ENCODE measurements around the gene ALX4.

The ALX4 gene

DNA sequence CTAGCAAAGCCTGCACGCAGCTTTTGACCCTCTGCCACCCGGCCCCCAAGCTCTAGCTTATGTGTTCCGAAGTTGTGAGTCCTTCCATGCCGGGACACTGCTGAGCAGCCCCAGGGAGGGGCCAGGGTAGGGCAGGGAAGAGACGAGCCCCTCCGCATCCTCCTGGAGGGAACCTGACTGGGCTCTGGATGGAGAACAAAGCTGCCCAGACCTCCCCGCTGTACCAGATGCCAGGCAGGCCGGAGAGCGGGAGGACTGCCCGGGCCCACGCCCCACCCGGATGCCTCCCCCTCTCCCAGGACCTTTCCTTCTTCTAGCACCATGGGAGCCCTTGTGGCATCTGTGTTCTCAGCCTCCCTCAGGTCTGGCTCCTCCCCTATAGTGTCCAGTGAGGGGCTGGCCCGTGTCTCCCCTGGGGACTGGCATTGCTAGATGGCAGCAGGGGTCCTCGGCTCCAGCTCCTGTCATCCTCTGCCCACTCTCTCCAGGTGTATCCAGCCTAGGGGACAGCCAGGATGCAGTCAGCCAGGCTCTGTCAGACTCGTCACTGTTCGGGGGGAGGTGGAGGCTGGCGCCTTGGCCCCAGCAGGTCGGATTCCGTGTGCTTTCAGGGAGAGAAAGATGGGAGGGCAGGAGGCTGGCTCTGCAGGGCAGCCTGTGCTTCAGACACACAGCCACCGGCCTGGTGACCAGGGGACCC lies 46.1 kb downstream of the ALX4 start:
- Histone ChIP-seq H3K4me3 (ENCODE audit: low read length) (no peak overlapping the region), H3K9ac (ENCODE audit: low read length) (no peak overlapping the region), H3K4me1 (ENCODE audit: control insufficient read depth, insufficient read depth, low read length) (no peaks in the 10 kb centered on the region), H3K9me3 (ENCODE audit: control insufficient read depth, low read length) (no peaks in the 10 kb centered on the region), H3K36me3 (ENCODE audit: control insufficient read depth, insufficient read depth, low read length, severe bottlenecking) (no peaks in the 10 kb centered on the region), H3K27me3 (replicated peaks; ENCODE audit: control insufficient read depth, insufficient read depth, low read length) (no peaks in the 10 kb centered on the region)
- no peak for DNase-seq (ENCODE audit: low read depth)

- Histone ChIP-seq H3K4me3 (ENCODE audit: low read length) (no peak overlapping the region), H3K36me3 (ENCODE audit: control insufficient read depth, insufficient read depth, low read length, severe bottlenecking) (no peaks in the 10 kb centered on the region), H3K27me3 (replicated peaks; ENCODE audit: control insufficient read depth, insufficient read depth, low read length) (peaks cover 2% of the 10 kb centered on the region), H3K9ac (ENCODE audit: low read length) (no peak overlapping the region), H3K9me3 (ENCODE audit: control insufficient read depth, low read length) (no peaks in the 10 kb centered on the region), H3K4me1 (ENCODE audit: control insufficient read depth, insufficient read depth, low read length) (no peaks in the 10 kb centered on the region)
- DNase-seq (ENCODE audit: low read depth): no peak
Observed at GRCh38 chr11:44261800-44262591, 47.9 kb downstream of the ALX4 start.

- no peak for DNase-seq (ENCODE audit: low read depth)
- Histone ChIP-seq H3K4me1 (ENCODE audit: control insufficient read depth, insufficient read depth, low read length) (no peaks in the 10 kb centered on the region), H3K9ac (ENCODE audit: low read length) (no peak overlapping the region), H3K9me3 (ENCODE audit: control insufficient read depth, low read length) (no peaks in the 10 kb centered on the region), H3K4me3 (ENCODE audit: low read length) (no peak overlapping the region), H3K27me3 (replicated peaks; ENCODE audit: control insufficient read depth, insufficient read depth, low read length) (peaks cover 2% of the 10 kb centered on the region), H3K36me3 (ENCODE audit: control insufficient read depth, insufficient read depth, low read length, severe bottlenecking) (no peaks in the 10 kb centered on the region)
Observed at GRCh38 chr11:44260081-44260480, 49.9 kb downstream of the ALX4 start.

DNA sequence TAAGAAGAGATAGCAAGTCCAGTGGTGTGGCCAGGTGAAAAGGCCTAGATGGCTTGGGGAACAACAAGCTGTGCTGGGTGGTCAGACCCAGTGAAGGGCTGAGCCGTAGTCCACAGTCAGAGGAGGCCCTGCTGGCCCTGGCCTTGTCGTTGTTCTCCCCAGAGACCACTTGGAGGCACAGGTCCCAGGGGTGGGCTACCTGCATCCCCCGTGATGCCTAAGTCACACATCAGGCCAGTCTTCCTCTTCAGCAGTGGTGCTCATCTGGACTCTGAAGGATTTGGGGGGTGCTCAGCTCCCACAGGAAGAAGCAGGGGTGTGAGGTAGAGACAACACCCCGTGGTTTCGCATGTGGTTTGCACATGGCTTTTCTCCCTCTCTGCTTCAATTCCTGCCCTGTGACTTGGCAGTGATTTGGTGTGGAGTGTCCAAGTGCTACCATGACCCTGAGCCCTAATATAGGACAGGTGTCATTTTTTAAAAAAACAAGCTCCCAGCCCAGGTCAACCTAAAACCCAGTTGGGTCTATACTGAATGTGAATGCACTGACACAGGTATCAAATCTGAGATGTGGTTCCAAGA lies 51.0 kb downstream of the ALX4 start:
- H3K4me1 ChIP-seq (ENCODE audit: control insufficient read depth, insufficient read depth, low read length): no peaks in the 10 kb centered on the region
- no peaks in the 10 kb centered on the region for H3K36me3 ChIP-seq (ENCODE audit: control insufficient read depth, insufficient read depth, low read length, severe bottlenecking)
- no peaks in the 10 kb centered on the region for H3K9me3 ChIP-seq (ENCODE audit: control insufficient read depth, low read length)
- H3K9ac ChIP-seq (ENCODE audit: low read length): no peak overlapping the region
- H3K27me3 ChIP-seq (replicated peaks; ENCODE audit: control insufficient read depth, insufficient read depth, low read length): peaks cover 2% of the 10 kb centered on the region
- no peak for DNase-seq (ENCODE audit: low read depth)
- H3K4me3 ChIP-seq (ENCODE audit: low read length): no peak overlapping the region

GRCh38 chr11:44258190-44258489 lies 51.8 kb downstream of the ALX4 start:
- no peak overlapping the region for H3K4me3 ChIP-seq (ENCODE audit: low read length)
- H3K9me3 ChIP-seq (ENCODE audit: control insufficient read depth, low read length): peaks cover 8% of the 10 kb centered on the region
- H3K4me1 ChIP-seq (ENCODE audit: control insufficient read depth, insufficient read depth, low read length): no peaks in the 10 kb centered on the region
- no peak overlapping the region for H3K9ac ChIP-seq (ENCODE audit: low read length)
- H3K36me3 ChIP-seq (ENCODE audit: control insufficient read depth, insufficient read depth, low read length, severe bottlenecking): no peaks in the 10 kb centered on the region
- peaks cover 2% of the 10 kb centered on the region for H3K27me3 ChIP-seq (replicated peaks; ENCODE audit: control insufficient read depth, insufficient read depth, low read length)
- peak; percentile 22 for DNase-seq (ENCODE audit: low read depth)

DNA sequence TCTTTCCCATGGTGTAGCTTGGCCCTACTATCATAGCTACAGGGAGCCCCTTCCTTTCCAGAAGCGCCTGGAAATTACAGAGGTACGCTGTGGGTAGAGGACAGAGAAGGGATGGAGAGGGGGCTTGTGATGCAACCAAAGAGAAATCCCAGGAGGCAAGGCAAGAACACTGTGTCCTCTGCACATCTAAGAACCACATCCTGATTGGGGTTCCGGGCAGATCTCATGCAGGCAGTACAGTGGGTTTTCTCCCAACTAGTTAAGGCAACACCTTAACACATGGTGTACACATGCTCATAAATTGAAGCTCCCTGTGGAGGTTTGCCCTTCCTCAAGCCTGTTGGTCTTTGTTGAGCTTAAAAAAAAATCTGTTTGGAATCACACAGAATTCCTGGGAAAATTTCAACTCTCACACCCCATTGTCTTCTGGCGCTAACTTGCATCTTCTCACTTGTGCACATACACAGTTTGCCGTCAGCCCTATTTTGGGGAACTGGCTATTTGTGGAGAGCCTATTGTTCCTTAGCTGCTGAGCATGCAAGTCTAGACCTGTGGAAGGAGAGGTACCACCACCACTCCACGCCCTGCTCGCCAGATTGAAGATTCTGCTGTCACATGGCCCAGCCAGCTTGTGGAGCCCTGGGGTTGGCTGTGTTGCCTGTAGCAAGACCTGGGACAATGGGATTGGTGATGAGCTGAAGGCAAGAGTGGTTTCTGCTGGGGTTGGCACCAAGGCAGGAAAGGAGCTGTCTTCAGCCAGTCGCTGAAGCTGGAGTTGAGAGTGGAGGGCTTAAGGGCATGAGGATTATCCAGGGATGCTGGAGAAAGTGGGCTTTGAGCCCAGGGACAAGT lies 52.4 kb downstream of the ALX4 start:
- Histone ChIP-seq H3K9me3 (ENCODE audit: control insufficient read depth, low read length) (peaks cover 13% of the 10 kb centered on the region), H3K9ac (ENCODE audit: low read length) (no peak overlapping the region), H3K4me1 (ENCODE audit: control insufficient read depth, insufficient read depth, low read length) (no peaks in the 10 kb centered on the region), H3K36me3 (ENCODE audit: control insufficient read depth, insufficient read depth, low read length, severe bottlenecking) (no peaks in the 10 kb centered on the region), H3K27me3 (replicated peaks; ENCODE audit: control insufficient read depth, insufficient read depth, low read length) (peaks cover 2% of the 10 kb centered on the region), H3K4me3 (ENCODE audit: low read length) (no peak overlapping the region)
- no peak for DNase-seq (ENCODE audit: low read depth)

- Histone ChIP-seq H3K4me3 (ENCODE audit: low read length) (no peak overlapping the region), H3K4me1 (ENCODE audit: control insufficient read depth, insufficient read depth, low read length) (no peaks in the 10 kb centered on the region), H3K36me3 (ENCODE audit: control insufficient read depth, insufficient read depth, low read length, severe bottlenecking) (no peaks in the 10 kb centered on the region), H3K9ac (ENCODE audit: low read length) (no peak overlapping the region), H3K9me3 (ENCODE audit: control insufficient read depth, low read length) (peaks cover 20% of the 10 kb centered on the region), H3K27me3 (replicated peaks; ENCODE audit: control insufficient read depth, insufficient read depth, low read length) (peaks cover 2% of the 10 kb centered on the region)
- DNase-seq (ENCODE audit: low read depth): no peak
Observed at GRCh38 chr11:44256673-44257291, 53.2 kb downstream of the ALX4 start.

DNA sequence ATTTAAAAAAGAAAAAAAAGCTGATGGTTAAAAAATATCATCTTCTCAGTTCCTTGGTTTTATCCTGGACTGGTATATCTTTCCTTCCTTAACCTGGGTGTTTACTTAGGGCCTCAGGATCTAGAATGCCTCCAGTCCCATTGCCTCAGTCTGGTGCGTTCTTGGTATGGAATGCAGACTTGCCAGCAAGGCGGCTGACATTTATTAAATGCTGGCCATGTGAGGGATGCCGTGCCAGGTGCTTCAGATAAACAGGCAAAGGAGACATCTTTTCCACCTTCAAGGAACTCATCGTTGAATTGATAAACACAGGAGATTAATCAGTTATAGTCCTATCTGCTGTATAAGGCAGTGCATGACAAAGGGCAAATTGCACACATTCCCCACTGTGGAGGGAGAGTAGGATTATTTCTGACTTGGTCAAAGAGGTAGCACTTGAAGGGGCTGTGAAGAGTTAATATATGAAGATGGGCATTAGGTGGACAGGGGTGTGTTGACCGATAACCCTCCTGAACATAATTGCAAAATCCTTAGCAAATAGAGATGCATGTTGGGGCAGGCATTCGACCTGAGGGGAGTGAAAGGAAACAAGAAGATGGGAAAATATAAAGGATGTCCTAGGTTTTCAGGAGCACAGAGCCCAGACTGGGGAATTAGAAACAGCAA lies 54.4 kb downstream of the ALX4 start:
- H3K4me3 ChIP-seq (ENCODE audit: low read length): no peak overlapping the region
- H3K9me3 ChIP-seq (ENCODE audit: control insufficient read depth, low read length): peaks cover 20% of the 10 kb centered on the region
- no peak for DNase-seq (ENCODE audit: low read depth)
- H3K36me3 ChIP-seq (ENCODE audit: control insufficient read depth, insufficient read depth, low read length, severe bottlenecking): no peaks in the 10 kb centered on the region
- H3K27me3 ChIP-seq (replicated peaks; ENCODE audit: control insufficient read depth, insufficient read depth, low read length): peaks cover 2% of the 10 kb centered on the region
- no peak overlapping the region for H3K9ac ChIP-seq (ENCODE audit: low read length)
- H3K4me1 ChIP-seq (ENCODE audit: control insufficient read depth, insufficient read depth, low read length): no peaks in the 10 kb centered on the region

- peaks cover 2% of the 10 kb centered on the region for H3K27me3 ChIP-seq (replicated peaks; ENCODE audit: control insufficient read depth, insufficient read depth, low read length)
- H3K4me1 ChIP-seq (ENCODE audit: control insufficient read depth, insufficient read depth, low read length): peaks cover 3% of the 10 kb centered on the region
- H3K9me3 ChIP-seq (ENCODE audit: control insufficient read depth, low read length): peaks cover 20% of the 10 kb centered on the region
- peak overlapping the region; percentile 3 for H3K4me3 ChIP-seq (ENCODE audit: low read length)
- no peak overlapping the region for H3K9ac ChIP-seq (ENCODE audit: low read length)
- no peaks in the 10 kb centered on the region for H3K36me3 ChIP-seq (ENCODE audit: control insufficient read depth, insufficient read depth, low read length, severe bottlenecking)
- no peak for DNase-seq (ENCODE audit: low read depth)
Observed at GRCh38 chr11:44252999-44253602, 56.8 kb downstream of the ALX4 start.

DNA sequence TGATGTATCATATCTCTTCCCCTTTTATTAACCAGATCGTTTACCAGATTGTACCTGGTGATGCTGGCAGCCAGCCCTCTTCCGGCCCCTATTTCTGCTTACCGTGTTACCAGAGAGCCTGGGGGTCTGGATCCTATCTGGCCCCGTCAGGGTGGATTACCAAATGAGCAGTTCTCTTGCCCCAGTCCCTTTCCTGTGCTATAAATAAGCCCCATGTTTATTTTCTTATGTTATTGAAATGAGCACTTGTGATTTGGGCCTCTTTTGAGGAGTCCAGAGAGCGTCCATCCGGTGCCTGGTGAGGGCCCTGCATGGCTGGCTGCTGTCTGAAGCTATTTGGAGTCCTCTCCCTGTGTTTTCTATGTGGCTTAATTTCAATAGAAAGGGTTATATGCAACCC lies 59.5 kb downstream of the ALX4 start:
- H3K9ac ChIP-seq (ENCODE audit: low read length): no peak overlapping the region
- H3K9me3 ChIP-seq (ENCODE audit: control insufficient read depth, low read length): peaks cover 20% of the 10 kb centered on the region
- no peak overlapping the region for H3K4me3 ChIP-seq (ENCODE audit: low read length)
- DNase-seq (ENCODE audit: low read depth): no peak
- H3K4me1 ChIP-seq (ENCODE audit: control insufficient read depth, insufficient read depth, low read length): peaks cover 25% of the 10 kb centered on the region
- no peaks in the 10 kb centered on the region for H3K36me3 ChIP-seq (ENCODE audit: control insufficient read depth, insufficient read depth, low read length, severe bottlenecking)
- H3K27me3 ChIP-seq (replicated peaks; ENCODE audit: control insufficient read depth, insufficient read depth, low read length): no peaks in the 10 kb centered on the region
